SKM-1 (cell line): Measurements from ENCODE around the gene SPOCK1.
"Not testable (repeated sequence)": the region's sequence is repeated elsewhere in the genome, so short reads cannot be mapped to it uniquely, and the experiment has no call there.

Source experiments
- DNase-seq: peaks from one replicate; lab custom pipeline; 2025; ENCODE audit not compliant: unreplicated experiment; lab: John Stamatoyannopoulos, UW

SPOCK1 gene

GRCh38 chr5:137398751-137399150 lies 100.4 kb downstream of the SPOCK1 start:
- DNase-seq = no peak

GRCh38 chr5:137398154-137398553 lies 101.0 kb downstream of the SPOCK1 start:
- DNase-seq = no peak

GRCh38 chr5:137395011-137395755 lies 103.9 kb downstream of the SPOCK1 start:
- no peak for DNase-seq

- no peak for DNase-seq
Observed at GRCh38 chr5:137394380-137394779, 104.7 kb downstream of the SPOCK1 start.

- no peak for DNase-seq
Observed at GRCh38 chr5:137393196-137393993, 105.7 kb downstream of the SPOCK1 start.

- DNase-seq = no peak
Observed at GRCh38 chr5:137392261-137392660, 106.9 kb downstream of the SPOCK1 start.

GRCh38 chr5:137391044-137391443 lies 108.1 kb downstream of the SPOCK1 start:
- DNase-seq = not testable (repeated sequence)

GRCh38 chr5:137389042-137389441 lies 110.1 kb downstream of the SPOCK1 start:
- no peak for DNase-seq

GRCh38 chr5:137385064-137385463 lies 114.1 kb downstream of the SPOCK1 start:
- DNase-seq = no peak

- no peak for DNase-seq
Observed at GRCh38 chr5:137383909-137384308, 115.2 kb downstream of the SPOCK1 start.

GRCh38 chr5:137381555-137381954 lies 117.6 kb downstream of the SPOCK1 start:
- DNase-seq = no peak

GRCh38 chr5:137379555-137380286 lies 119.4 kb downstream of the SPOCK1 start:
- DNase-seq = no peak

- no peak for DNase-seq
Observed at GRCh38 chr5:137375741-137376526, 123.2 kb downstream of the SPOCK1 start.

GRCh38 chr5:137374110-137374714 lies 124.9 kb downstream of the SPOCK1 start:
- no peak for DNase-seq

GRCh38 chr5:137372773-137373160 lies 126.4 kb downstream of the SPOCK1 start:
- DNase-seq = peak; percentile 71

- peak; percentile 43 for DNase-seq
Observed at GRCh38 chr5:137372016-137372772, 126.9 kb downstream of the SPOCK1 start.

- DNase-seq = no peak
Observed at GRCh38 chr5:137370096-137371071, 128.7 kb downstream of the SPOCK1 start.

GRCh38 chr5:137368651-137369050 lies 130.5 kb downstream of the SPOCK1 start:
- no peak for DNase-seq

GRCh38 chr5:137367951-137368350 lies 131.2 kb downstream of the SPOCK1 start:
- DNase-seq = no peak
